NK-92 (cell line): ENCODE data around the gene SUN3.

ENCODE experiments used
- DNase-seq: peaks from one replicate; lab custom pipeline; 2025; ENCODE audit not compliant: unreplicated experiment; lab: John Stamatoyannopoulos, UW

Gene SUN3

DNA sequence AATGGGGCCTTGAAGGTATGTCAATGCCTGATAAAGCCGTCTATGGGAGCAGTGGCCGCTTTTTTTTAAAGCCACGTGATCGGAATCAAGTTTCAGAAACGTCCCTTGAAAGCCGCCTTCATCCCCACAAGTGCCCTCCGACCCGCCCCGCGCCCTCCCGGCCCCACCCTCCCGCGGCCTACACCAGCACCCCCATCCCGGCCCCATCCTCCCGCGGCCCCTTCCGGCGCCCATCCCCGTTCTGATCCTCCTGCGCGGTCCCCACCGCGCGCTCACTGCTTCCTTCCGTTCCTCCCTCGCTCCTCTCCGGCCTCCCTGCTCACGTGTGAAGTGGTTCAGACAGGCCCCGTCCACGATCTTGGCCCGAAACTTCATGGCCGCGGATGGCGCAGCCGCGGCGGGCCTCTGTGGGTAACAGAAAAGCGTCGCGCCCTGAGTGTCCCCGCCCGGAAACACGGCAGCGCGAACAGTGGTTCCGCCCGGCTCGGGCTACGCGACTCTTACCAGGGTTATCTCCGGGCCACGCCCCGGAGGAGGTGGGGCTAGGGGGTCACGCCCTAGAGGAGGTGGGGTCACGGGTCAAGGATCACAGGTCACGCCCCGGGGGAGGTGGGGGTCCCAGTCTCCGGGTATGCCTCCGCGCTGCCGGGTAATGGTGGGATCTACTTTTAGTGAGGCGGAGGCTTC is 49.6 kb downstream of the SUN3 start, which contains the start of gene HUS1:
Gene HUS1, minus strand, starts transcription at position 471 of the 687 bp plus-strand sequence. Its CDS starts 96 bp downstream, at position 375.
- DNase-seq: peak; percentile 43

GRCh38 chr7:47978790-47979144 is 50.1 kb downstream of the SUN3 start:
- DNase-seq: no peak

DNA sequence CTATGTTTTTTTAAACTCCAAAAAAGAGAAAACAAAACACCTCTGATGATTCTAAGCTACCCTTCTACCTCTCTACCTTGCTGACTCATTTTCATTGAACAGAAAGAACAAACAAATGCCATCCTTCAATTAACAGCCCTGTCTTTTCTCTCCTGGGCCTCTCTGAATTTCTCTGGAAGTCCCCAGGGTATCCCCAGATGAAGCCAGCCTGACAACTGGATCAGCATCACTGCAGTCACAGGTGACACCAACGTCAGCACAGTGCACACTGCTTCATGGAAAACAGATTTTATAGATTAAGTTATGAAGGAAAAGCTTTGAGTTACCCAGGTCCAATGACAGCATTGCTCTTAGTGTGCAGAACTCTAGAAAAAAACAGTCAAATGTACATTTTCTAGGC is 55.2 kb downstream of the SUN3 start:
- no peak for DNase-seq

DNA sequence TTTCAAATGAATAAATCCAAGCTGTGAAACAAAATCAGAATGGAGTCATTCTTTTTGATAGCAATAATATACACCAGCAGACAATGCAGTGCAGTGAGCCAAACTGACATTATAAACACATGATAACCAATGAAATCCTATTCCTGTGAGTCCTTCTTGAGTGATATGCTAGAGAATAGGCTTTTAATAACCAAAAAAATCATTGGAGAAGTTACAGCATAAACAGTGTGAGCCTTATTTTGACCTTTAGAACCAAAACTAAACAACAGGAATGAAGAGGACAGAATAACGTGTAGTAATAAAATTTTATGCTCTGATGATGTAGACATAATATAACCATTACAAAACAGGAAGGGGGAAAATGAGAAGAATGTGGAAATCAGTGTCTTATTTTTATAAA is 58.1 kb downstream of the SUN3 start:
- DNase-seq: no peak

DNA sequence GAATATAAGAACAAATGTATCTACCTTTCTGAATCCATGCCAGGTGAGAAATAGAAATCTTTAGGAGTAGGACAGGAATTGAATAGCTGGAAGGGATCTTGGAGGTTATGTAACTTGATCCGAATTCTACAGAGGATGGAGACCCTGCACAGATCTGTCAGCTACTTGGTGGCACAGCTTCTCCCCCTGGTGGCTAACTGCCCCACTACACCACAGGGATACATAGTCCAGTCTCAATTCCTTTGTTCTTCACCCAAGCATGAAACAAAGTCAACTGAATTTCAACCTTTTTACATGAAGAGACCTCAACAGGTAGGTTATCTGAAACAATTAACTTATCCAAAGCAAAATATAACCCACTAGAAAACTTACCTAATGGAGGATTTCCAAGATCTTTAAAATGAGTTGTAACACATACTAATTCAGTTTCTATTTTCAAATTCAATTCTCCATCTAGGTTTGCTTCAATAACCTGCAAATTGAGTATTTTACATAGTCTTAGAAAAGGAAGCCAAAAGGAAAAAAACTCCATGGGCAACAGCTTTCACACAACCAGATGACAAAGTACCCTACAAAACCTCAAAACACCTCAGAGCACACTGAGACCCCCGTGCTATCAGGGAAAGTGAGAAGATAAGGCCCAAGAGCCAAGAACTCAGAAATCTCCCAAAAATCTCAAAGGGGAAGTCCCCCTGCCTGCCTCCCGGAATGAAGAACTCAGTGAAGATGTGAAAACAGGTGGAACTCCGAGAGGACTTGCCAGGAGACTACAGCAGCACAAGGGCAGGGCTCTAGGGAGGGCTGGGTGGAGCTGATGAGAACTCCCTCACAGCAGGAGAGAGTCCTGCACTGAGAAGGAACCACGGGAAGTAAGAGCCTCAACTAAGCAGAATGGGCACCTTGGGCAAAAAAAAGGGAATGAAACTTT is 59.8 kb downstream of the SUN3 start:
- no peak for DNase-seq

- DNase-seq: no peak
These were observed 61.2 kb downstream of the SUN3 start for GRCh38 chr7:47967708-47968107.

DNA sequence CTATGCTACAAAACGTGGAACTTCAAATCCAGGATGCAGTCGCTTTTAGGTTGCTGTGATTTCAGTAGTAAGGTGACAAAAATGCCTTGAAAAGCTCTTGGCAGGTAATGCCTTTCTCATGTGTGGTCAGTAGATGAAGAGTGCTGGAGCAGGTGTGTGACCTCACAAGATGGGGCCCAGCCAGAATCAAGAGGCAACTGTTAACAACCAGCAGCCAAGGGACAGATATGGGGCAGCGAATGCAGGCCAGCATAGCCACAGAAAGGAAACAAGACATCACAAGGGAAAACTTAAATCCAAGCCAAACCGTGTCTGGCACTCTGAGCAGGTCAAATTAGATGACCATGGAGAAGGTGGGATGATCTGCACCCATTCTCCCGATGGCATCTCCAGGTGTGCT is 61.8 kb downstream of the SUN3 start:
- DNase-seq: no peak

GRCh38 chr7:47965456-47965855 is 63.5 kb downstream of the SUN3 start:
- DNase-seq: no peak

DNA sequence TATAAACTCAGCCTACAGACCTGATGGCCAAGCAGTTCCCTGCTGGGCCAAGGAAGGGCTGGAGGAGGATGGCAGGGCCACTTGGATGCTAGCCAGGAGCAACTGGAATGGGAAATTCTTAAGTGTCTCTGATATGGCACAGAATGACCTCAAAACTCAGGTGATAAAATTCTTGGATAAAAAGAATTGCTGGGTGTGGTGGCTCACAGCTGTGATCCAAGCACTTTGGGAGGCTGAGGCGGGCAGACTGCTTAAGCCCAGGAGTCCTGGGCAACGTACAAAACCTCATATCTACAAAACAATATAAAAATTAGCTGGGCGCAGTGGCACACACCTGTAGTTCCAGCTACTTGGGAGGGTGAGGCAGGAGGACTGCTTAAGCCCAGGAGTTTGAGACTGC is 66.6 kb downstream of the SUN3 start:
- DNase-seq: no peak

DNA sequence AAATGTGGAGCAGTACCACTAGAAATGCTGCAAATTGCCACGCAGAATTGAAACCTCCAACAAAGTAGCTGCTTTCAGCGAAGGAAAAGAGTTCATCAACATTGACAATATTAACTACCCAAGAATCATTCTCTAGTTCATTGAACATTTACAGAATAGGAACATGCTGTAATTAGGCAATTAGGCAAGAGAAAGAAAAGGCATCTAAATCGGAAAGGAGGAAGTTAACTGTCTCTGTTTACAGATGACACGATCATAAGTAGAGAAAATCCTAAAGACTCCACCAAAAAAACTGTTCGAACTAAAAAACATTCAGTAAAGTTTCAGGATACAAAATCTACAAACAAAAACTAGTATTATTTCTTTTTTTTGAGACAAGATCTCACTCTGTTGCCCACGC is 71.8 kb downstream of the SUN3 start:
- no peak for DNase-seq

GRCh38 chr7:47956220-47956619 is 72.7 kb downstream of the SUN3 start:
- no peak for DNase-seq

DNA sequence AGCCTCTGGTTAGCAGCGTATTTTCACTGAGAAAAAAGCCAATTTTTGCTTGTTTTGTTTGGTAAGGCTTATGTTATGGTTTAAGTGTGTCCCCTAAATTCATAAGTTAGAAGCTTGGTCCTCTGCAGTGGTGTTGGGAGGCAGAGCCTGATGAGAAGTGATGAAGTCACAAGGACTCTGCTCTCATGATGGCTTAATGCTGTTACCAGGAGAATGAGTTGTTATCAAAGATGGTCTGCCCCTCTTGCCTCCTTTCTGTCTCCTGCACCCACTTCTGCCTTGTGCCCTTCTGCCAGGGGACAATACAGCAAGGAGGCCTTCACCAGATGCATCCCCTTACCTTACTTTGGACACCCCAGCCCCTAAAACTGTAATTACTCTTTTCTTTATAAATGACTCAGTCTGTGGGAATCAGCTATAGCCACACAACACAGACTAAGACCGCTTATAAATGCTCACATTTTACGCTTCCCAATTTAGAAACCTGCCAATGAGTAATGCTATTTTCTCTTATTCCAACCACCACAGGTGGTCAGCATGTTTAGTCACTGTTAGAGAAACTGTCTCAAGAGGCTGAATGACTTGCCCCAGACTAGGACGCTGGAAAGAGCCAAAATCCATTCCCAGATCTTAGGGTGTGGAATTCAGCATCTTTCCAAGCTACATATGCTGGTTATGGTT is 74.5 kb downstream of the SUN3 start:
- DNase-seq: no peak

DNA sequence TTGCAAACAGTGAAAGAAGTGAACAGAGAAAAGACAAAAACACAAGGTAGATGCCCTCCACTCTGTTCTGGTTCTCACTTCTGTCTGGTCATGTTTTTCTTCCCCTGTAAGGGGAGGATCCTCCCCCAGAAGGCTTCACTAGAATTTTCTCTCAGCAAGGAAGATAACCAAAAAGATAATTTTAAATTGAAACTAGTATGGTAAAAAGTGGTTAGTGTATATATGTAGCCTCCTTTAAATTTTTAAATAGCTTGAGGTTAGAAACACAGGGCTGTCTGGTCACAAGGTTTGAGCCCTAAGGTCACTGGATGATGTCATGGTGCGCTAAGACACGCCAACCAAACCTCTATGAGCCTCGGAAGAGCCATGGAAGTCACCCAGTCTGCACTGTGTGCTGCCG is 75.1 kb downstream of the SUN3 start:
- no peak for DNase-seq

- DNase-seq: no peak
These were observed 76.7 kb downstream of the SUN3 start for GRCh38 chr7:47952224-47952623.

DNA sequence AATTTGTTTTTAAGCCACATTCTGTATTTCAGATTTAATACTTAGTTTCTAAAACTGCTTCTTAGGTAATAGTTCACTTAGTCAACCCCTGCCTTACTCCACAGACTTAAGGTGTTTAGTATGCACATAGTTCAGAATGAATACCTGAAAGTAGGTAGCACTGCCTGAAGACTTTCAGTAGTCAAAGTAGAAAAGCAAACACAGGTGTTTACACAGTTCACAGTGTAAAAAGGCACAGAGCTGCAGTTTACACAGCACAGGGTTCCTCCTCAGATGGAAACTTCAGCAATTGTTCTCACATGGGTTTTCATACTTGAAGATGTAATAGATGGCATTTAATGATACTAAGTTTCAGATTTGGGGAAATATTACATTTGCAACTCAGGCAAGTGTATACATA is 77.5 kb downstream of the SUN3 start:
- DNase-seq: no peak

- DNase-seq: no peak
These were observed 78.2 kb downstream of the SUN3 start for GRCh38 chr7:47950714-47951113.

DNA sequence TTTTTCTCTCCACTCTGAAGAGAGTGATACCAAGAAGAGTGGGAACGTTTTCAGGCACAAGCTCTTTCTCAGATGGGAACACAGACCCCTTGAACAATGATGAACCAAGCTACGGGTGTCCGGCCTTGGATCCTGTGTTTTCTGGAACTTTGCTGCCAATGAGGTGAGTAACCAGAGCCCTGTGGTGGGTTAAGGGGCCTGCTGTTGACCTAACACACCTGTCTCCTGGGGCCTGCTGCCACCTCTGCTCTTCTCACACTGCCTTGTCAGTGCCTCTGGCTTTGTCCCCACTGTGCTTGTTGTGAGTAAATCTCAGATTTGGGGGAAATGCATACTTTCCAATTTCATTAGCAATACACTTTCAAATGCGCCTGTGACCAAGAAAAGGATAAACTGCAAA is 79.2 kb downstream of the SUN3 start:
- no peak for DNase-seq

DNA sequence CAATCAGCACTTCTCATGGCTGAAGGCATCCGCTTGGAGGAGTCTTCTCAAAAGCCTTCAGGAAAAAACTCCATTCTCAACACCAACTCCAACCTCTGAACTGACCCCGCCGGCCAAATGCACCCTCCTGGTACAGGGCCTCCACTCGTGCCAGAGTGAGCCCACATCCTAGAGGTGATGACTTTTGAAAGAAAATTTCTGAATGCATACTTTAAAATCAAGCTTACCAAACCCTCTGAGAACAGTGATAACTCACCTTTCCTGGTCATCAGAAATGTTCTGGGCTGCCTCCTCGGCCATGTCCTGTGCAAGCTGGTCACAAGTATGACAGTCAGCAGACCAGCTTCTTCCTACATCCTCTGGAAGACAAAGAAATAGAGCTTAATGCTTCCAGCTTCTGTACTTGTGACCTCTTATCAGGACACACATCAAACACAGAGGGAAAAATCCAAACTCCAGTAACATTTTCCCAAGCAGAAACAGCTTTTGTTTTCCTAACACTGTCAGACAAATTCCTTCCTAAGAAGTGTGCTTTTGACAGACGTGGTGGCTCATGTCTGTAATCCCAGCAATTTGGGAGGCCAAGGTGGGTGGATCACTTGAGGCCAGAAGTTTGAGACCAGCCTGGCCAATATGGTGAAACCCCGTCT is 80.6 kb downstream of the SUN3 start, which contains the start of gene PKD1L1:
Gene PKD1L1, minus strand, starts transcription at position 326 of the 650 bp plus-strand sequence. Its CDS starts 26 bp downstream, at position 300.
- no peak for DNase-seq

DNA sequence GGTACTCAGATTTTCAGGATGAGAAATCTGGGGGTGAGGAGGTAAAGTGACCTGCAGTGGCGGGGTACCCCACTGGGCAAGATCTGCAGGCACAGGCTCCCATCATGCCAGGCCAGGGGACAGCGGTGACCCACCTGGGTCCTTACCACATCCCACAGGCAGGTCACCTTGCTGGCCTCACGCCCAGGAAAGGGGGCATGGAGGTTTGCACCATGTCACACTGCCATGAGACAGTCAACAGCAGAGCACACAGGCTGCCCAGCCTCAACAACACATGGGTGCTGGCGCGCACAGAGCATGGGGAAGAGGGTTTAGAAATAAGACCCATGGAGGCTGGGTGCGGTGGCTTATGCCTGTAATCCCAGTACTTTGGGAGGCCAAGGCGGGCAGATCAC is 81.6 kb downstream of the SUN3 start:
- DNase-seq: no peak

- DNase-seq: no peak
These were observed 82.1 kb downstream of the SUN3 start for GRCh38 chr7:47946581-47947354.
